NT2/D1 (cell line): Measurements from ENCODE around the gene PLCG1.

Experiments
- SUZ12 ChIP-seq: IDR thresholded peaks from 2 replicates; pipeline ENCODE4 v1.6.1; 2011; ENCODE audit not compliant: insufficient read length, insufficient read depth; ENCODE audit errors: extremely low read depth
- ZNF274 ChIP-seq: IDR thresholded peaks from 2 replicates; pipeline ENCODE4 v1.6.1; 2011; ENCODE audit warnings: mild to moderate bottlenecking, low read depth, low read length

- TF ChIP-seq ZNF274, result no peak
- TF ChIP-seq SUZ12, result no peak
These were observed 4.9 kb downstream of the PLCG1 start for GRCh38 chr20:41142245-41142644.
